ENCODE results near the gene SORCS3. TPM values are rescaled to one million over a fixed set of nuclear protein-coding genes. Genes with fewer than 3 reads are reported as not detected.

SORCS3 gene
- total RNA-seq, 3 donors from 2014 or later (not counting 1 experiment from before 2014, with no cell fraction given) = 0.05 to 0.09 TPM; not detected in 1

- H3K4me1 ChIP-seq (ENCODE audit: control insufficient read depth, insufficient read depth, low read length) = no peaks in the 10 kb centered on the region
- H3K4me3 Mint-ChIP-seq = no peak overlapping the region
- H3K27ac ChIP-seq (ENCODE audit: low read length) = no peak overlapping the region
- H3K9me3 ChIP-seq (ENCODE audit: control insufficient read depth, insufficient read depth, low read length) = no peaks in the 10 kb centered on the region
- H3K36me3 ChIP-seq (ENCODE audit: control insufficient read depth, insufficient read depth, low read length) = no peaks in the 10 kb centered on the region
- peaks cover 35 to 55% of the 10 kb centered on the region in 2 donors for H3K27me3 Mint-ChIP-seq (ENCODE audit: low read depth in 2 of 2)
- ATAC-seq = no peak
- H3K27me3 ChIP-seq (ENCODE audit: control insufficient read depth, insufficient read depth, low read length) = peaks cover 8% of the 10 kb centered on the region
- H3K4me1 Mint-ChIP-seq = no peaks in the 10 kb centered on the region
- WGBS (ENCODE audit: insufficient coverage) = 81% methylated on average over 1 of the region's 1 CpG
- intact Hi-C loops (cut with micrococcal nuclease) = no loop called here
- DNase-seq = no peak
- no peak overlapping the region for H3K4me3 ChIP-seq (ENCODE audit: low read length)
- no peak overlapping the region for H3K27ac Mint-ChIP-seq
- no peak for TF ChIP-seq CTCF (IDR thresholded peaks at IDR 0.05)
- H3K9me3 Mint-ChIP-seq = no peaks in the 10 kb centered on the region
- no peaks in the 10 kb centered on the region for H3K36me3 Mint-ChIP-seq
Observed at GRCh38 chr10:104646146-104646545, 5.1 kb downstream of the SORCS3 start.

GRCh38 chr10:104648421-104648820, 7.3 kb downstream of the SORCS3 start:
- Histone ChIP-seq H3K36me3 (ENCODE audit: control insufficient read depth, insufficient read depth, low read length) (no peaks in the 10 kb centered on the region), H3K27me3 (ENCODE audit: control insufficient read depth, insufficient read depth, low read length) (peaks cover 3% of the 10 kb centered on the region), H3K27ac (ENCODE audit: low read length) (no peak overlapping the region), H3K4me3 (ENCODE audit: low read length) (no peak overlapping the region), H3K9me3 (ENCODE audit: control insufficient read depth, insufficient read depth, low read length) (no peaks in the 10 kb centered on the region), H3K4me1 (ENCODE audit: control insufficient read depth, insufficient read depth, low read length) (no peaks in the 10 kb centered on the region)
- H3K4me3 Mint-ChIP-seq = no peak overlapping the region
- ATAC-seq (no peak), DNase-seq (no peak)
- no peaks in the 10 kb centered on the region for H3K36me3 Mint-ChIP-seq
- WGBS (ENCODE audit: insufficient coverage) = 67% methylated on average over 3 of the region's 3 CpGs
- no peaks in the 10 kb centered on the region for H3K4me1 Mint-ChIP-seq
- peaks cover 31 to 50% of the 10 kb centered on the region in 2 donors for H3K27me3 Mint-ChIP-seq (ENCODE audit: low read depth in 2 of 2)
- intact Hi-C loops (cut with micrococcal nuclease) = no loop called here
- no peaks in the 10 kb centered on the region for H3K9me3 Mint-ChIP-seq
- no peak overlapping the region for H3K27ac Mint-ChIP-seq
- TF ChIP-seq CTCF (IDR thresholded peaks at IDR 0.05) = no peak

- ATAC-seq = no peak
- H3K27me3 Mint-ChIP-seq (ENCODE audit: low read depth in 2 of 2) = peaks cover 17 to 46% of the 10 kb centered on the region in 2 donors
- intact Hi-C loops (cut with micrococcal nuclease) = no loop called here
Observed at GRCh38 chr10:104650072-104650471, 9.0 kb downstream of the SORCS3 start.

More at GRCh38 chr10:104650072-104650471, 9.0 kb downstream of the SORCS3 start:
- no peaks in the 10 kb centered on the region for H3K9me3 Mint-ChIP-seq
- H3K36me3 Mint-ChIP-seq = no peaks in the 10 kb centered on the region
- H3K4me3 Mint-ChIP-seq = no peak overlapping the region
- H3K36me3 ChIP-seq (ENCODE audit: control insufficient read depth, insufficient read depth, low read length) = no peaks in the 10 kb centered on the region
- no peak overlapping the region for H3K27ac ChIP-seq (ENCODE audit: low read length)
- no peaks in the 10 kb centered on the region for H3K4me1 Mint-ChIP-seq
- no peak for DNase-seq
- 67% methylated on average over 1 of the region's 1 CpG for WGBS (ENCODE audit: insufficient coverage)
- H3K9me3 ChIP-seq (ENCODE audit: control insufficient read depth, insufficient read depth, low read length) = no peaks in the 10 kb centered on the region
- no peaks in the 10 kb centered on the region for H3K27me3 ChIP-seq (ENCODE audit: control insufficient read depth, insufficient read depth, low read length)
- TF ChIP-seq CTCF (IDR thresholded peaks at IDR 0.05) = no peak
- no peak overlapping the region for H3K27ac Mint-ChIP-seq
- H3K4me3 ChIP-seq (ENCODE audit: low read length) = no peak overlapping the region
- no peaks in the 10 kb centered on the region for H3K4me1 ChIP-seq (ENCODE audit: control insufficient read depth, insufficient read depth, low read length)

Data from natural killer cell (primary cell).